Measurements from ENCODE around the gene CARD14.

The CARD14 gene

DNA sequence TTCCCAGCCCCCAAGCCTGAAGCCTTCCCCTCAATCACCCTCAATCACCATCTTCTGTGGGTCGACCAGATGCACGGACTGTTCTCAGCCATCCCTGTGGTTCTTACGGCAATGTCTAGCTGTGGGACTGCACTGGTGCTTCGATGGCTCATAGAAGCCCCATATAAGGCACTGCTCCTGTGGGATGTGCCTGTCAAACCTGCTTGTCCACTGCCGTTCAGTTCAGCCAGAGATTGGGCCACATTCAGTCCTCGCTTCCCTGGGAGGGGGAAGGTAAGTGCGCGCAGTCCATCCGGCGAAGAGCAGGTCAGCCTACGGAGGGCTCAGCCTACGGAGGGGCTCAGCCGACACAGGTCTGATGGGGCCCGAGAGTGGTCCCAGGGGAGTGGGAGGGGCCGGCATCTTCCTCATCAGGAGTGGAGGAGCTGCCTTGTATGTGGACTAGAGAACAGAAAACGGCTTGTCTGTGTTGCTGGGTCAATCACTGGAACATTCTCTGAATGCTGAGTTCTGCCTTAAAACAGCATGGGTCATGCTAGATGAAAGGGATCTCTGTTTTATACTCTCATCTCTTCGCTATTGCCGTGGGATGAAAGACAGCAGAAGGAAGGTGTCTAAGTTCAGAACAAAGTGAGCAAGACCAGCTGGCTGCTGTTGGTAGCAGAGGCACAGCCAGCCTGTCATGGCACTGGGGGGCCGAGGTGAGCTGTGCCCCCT lies at the start of gene CARD14:
TSS of gene CARD14 (plus strand) at position 247 of the 717 bp plus-strand sequence. CDS start 11,409 bp downstream, outside the sequence.
- no peak for DNase-seq (ENCODE audit: low spot score)

DNA sequence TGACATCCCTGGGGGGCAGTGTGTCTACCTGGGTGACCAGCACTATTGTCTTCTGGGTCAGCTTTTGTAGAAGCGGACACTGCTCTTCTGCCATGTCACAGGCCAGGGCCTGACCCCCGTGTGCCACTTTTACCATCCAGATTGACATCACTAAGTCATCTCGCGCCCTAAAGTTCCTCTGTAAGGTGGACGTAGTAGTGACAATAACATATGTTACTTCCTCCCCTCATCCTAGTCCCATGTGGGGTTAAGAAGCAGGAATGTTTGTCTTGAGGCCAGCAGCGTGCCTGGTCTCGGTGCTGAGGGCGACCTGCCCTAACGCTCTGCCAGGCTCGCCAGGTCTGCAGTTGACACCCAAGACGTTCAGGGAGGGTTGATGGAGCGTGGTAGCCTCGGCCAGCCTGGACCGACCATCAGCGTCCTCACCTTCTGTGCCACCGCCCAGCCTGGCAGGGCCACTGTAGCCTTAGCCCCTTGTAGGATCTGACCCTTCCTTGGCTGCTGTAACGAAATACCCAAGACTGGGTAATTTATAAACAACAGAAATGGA lies 47.7 kb upstream of the CARD14 start:
- no peak for DNase-seq (ENCODE audit: low spot score)

DNA sequence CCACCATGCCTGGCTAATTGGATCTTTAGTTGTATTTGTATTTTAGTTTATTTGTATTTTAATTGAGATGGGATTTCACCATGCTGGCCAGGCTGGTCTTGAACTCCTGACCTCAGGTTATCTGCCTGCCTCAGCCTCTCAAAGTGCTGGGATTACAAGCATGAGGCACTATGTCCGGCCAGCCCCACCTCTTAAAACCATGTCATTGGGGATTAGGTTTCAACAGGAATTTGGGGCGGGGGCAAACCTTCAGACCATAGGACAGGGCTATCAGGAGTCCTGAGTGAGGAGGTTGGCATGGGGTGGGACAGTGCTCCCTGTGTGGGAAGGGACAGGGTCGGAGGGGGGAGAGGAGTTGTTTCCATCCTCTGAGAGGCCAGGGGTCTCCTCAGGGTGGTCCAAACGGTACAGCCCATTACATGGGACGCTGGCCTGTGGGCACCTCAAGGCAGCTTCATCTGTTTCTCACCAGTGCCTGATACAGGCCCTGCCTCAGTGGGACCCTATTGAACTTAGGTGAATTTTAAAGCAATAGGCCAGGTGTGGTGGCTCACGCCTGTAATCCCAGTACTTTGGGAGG lies 46.8 kb upstream of the CARD14 start:
- DNase-seq (ENCODE audit: low spot score), result no peak

DNA sequence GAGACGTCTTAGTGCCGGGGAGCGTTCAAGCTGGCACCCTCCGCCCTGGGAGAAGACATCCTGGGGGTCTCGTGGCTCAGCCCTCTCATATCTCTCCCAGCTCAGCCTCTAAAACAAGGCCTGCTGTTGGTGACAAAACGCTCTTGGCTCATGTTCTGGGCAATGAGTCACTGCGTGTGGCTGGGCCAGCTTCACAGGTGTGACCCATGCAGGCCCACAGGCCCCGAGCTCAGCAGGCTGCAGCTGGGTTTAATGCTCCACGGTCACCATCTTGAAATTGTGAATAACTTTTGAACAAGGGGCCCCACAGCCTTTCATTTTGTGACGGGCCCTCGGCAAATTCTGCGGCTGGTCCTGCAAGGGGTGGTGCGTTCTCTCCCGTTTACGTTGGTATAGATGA lies 46.0 kb upstream of the CARD14 start:
- DNase-seq (ENCODE audit: low spot score), result no peak

DNA sequence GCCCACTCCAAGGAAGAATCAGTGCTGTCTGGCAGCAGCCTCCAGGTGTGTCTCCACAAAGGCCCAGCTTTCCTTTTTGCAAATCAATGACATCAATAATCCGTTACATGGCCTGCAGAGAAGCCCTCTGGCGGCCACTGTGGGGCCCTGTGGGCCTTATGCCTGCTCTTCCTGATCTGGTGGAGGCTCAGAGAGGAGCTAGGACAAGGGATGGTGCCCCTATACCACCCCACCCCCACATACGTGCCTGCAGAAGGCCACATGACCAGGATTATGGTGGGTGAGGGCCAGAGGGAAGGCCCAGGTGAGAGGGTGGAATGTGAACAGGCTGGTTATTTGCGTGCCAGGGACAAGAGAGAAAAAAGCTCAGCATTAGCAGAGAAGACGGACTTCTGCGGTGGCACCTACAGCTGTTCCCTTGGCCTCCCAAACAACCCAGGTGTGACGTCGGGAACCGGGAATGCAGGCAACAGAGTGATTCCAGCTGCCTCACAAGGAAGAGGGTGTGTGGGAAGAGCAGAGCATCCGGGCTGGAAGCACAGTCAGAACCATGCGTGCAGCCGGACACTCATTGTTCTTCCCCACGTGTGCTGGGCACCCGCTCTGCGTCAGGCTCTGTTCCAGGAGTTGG lies 45.4 kb upstream of the CARD14 start:
- DNase-seq (ENCODE audit: low spot score), result no peak

DNA sequence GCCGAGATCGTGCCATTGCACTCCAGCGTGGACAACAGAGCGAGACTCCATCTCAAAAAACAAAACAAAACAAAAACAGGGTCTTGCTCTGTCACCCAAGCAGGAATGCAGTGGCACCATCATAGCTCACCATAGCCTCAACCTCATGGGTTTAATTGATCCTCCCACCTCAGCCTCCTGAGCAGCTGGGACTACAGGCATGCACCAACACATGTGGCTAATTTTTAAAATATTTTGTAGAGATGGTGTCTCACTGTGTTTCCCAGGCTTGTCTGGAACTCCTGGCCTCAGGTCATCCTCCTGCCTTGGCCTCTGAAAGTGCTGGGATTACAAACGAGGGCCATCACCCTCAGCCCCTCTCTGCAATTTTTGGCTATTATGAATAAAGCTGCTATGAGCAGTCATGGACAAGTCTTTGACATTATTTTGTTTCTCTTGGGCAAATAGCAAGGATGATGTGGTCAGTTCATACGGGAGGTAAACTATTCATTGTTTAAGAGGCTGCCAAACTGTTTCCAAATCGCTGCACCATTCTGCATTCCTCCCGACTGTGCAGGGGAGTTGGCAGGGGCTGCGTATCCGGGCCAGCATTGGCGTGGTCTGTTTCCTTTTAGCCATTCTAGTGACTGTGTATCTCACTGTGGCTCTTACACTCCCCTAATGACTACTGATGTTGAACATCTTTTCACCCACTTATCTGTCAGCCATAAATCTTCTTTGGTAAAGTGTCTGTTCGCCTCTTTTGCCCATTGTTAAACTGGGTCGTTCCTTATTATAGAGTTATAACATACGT lies 44.0 kb upstream of the CARD14 start:
- DNase-seq (ENCODE audit: low spot score), result no peak

DNA sequence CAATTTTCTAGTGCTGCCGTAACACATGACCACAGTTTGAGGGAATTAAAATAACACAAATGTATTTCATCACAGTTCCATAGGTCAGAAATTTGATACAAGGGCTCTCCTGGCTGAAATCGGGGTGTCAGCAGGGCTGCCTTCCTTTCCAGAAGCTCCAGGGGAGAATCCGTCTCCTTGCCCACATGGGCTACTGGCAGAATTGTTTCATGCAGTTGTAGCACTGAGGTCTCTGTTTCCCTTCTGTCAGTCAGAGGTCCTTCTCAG lies 43.4 kb upstream of the CARD14 start:
- DNase-seq (ENCODE audit: low spot score), result no peak

DNA sequence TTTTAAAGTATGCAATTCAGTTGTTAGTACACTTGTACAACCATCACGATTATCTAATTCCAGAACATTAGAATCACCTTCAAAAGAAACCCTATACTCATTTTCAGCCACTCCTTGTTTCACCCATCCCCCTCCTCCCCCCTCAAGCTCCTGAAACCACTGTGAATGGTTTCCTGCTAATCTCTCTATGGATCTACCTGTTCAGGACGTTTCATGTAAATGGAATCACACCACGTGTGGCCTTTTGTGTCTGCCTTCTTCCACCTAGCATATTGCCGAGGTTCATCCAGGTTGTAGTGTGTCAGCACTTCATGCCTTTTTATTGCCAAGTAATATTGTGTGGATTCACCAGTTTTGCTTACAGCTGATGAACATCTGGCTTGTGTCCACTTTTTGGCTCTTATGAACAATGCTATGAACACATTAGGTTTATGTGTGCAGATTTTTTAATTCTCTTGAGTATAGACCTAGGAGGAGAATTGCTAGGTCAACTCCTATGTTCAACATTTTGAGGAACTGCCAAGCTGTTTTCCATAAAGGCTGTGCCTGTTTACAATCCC lies 40.7 kb upstream of the CARD14 start:
- no peak for DNase-seq (ENCODE audit: low spot score)

DNA sequence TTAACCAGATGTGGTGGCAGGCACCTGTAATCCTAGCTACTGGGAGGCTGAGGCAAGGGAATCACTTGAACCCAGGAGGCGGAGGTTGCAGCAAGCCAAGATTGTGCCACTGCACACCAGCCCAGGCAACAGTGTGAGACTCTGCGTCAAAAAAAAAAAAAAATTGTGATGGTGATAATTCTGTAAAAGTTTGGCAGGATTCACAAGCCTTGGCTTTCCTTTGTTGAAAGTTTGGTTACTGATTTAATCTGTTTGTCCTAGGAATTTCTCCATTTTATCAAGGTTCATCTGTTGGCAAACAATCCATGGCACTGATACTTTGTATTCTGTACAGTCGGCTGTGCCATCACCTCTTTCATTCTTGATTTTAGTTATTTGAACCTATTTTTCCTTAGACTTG lies 38.8 kb upstream of the CARD14 start:
- DNase-seq (ENCODE audit: low spot score), result no peak

DNA sequence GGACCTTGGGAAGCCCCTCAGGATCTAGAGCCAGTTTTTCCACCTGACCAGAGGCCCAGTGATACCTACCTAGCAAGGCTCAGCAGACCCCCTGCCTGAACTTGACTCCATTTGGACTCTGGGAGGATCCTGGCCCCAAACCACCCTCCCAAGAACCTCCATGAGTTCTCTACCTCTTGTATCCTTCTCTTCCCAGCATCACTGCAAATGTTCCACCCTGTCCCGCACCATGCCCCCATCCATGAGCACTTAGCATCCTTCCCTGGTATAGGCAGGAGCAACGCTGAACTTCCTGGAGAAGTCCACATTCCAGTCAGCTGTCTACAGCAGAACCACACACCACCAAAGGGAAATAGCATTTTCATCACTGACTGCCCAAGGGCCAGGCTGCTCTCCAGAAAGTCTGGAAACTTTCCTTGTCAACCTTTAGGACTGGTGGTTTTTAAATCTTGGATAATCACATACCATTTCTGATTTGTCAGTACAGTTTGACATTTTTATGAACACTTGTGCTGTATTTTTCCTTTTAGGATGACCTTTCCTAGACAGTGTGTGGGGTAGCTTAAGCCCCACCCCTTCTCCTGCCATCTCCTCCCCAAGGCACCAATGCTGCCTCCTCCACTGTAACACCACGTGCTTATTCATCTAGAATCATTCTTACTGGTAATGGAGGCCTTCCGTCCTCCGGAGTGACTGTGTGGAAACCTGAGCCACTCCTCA lies 36.8 kb upstream of the CARD14 start:
- no peak for DNase-seq (ENCODE audit: low spot score)

DNA sequence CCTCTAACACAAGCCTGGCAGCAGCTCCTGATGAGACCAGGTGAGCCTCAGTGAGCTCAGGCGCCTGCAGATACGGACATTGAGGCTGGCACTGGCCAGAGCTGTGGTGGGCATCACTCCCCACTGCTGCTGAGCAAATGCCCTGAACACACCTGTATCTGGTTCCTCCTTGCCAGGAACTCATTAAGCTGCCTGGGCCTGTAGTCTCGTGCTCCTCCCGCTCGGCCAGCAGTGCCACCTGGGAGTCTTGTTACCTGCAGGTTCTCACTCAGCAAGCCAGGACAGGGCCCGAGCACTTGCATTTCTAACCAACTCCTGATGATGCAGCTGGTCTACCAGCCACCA lies 36.2 kb upstream of the CARD14 start:
- DNase-seq (ENCODE audit: low spot score), result no peak

DNA sequence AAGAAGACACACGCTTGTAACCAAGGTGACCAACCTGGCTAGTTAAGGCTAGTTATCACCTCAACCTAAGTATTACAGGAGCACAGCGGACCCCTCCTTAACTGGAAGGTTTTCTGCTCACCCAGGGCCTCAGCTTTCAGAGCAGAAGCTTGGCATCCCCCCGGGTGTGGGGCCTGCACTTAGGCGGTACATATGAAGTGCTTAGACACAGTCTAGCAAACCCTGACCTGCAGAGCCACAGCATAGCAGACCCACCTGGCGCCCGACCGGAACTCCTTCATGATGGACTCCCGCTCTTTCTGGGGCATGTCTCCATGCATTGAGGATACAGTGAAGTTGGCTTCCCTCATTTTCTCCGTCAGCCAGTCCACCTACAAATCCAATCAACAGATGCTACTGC lies 32.7 kb upstream of the CARD14 start:
- DNase-seq (ENCODE audit: low spot score), result no peak

DNA sequence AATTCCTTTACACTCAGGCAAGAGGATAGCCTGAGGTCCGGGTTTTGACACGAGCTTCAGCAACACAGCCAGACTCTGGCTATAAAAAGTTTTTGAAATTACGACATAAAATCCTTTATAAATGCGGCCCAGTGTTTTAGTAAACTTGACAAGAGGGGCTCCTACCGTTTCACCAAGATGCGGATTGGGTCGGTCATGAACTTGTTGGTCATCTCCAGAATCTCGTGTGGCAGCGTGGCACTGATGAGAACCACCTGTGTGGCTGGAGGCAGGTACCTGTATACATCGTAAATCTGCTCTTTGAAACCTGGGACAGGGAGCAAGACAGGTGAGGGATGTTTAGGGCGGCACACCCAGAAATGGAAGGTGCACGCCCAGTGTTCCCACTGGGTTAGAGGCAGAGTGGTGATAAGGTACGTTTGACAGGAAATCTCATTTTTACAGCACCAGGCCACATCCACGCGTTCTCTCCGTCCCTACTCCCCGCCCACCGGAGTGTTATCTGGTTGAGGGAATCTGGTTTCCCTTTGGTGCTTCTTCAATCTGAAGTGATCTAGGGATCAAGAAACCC lies 30.9 kb upstream of the CARD14 start:
- DNase-seq (ENCODE audit: low spot score), result no peak

DNA sequence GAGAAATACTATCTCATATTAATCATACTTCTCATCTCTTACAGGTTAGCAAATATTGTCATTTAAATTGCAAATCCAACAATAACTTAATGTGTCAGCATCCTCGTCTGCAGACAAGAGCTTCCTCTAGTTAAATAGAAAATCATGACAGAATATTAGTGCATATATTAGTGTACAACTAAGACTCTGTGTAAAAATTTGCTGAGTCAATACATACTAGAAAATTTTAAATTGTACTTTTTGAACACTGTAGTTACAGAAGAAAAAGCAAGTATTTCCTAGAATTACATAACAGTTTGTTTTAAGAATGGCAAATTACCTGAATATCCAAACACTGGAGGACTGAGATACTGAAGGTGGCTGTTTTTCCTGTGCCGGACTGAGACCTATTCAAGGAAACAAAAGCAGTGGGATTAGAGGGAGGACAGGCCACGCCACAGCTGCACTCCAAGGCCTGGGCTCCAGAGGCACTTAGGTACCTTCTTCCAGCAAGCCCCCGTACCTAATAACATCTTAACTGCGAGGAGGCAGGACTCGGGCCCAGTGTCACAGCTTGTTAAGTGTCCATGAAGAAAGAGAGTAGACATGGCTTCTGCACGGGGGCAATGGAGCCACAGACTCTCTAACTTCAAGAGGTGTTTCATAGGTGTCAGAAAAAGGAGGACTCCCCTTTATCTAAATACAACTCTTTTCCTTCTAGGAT lies 28.2 kb upstream of the CARD14 start:
- no peak for DNase-seq (ENCODE audit: low spot score)

DNA sequence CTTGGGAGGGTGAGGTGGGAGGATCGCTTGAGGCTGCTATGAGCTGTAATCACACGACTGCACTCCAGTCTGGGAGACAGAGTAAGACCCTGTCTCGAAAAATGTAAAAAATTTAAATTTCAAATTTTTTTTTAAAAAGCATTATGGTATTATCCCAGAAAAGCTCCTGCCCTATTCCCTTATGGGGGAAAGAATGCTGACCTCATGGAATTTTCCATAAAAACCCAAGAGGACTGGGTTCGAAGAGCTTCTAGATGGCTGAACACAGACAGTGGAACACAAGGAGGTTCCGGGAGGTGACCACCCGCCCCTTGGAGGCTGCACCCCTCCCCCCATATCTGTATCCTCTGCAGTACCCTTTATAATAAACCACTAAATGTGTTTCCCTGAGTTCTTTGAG lies 26.9 kb upstream of the CARD14 start:
- no peak for DNase-seq (ENCODE audit: low spot score)

DNA sequence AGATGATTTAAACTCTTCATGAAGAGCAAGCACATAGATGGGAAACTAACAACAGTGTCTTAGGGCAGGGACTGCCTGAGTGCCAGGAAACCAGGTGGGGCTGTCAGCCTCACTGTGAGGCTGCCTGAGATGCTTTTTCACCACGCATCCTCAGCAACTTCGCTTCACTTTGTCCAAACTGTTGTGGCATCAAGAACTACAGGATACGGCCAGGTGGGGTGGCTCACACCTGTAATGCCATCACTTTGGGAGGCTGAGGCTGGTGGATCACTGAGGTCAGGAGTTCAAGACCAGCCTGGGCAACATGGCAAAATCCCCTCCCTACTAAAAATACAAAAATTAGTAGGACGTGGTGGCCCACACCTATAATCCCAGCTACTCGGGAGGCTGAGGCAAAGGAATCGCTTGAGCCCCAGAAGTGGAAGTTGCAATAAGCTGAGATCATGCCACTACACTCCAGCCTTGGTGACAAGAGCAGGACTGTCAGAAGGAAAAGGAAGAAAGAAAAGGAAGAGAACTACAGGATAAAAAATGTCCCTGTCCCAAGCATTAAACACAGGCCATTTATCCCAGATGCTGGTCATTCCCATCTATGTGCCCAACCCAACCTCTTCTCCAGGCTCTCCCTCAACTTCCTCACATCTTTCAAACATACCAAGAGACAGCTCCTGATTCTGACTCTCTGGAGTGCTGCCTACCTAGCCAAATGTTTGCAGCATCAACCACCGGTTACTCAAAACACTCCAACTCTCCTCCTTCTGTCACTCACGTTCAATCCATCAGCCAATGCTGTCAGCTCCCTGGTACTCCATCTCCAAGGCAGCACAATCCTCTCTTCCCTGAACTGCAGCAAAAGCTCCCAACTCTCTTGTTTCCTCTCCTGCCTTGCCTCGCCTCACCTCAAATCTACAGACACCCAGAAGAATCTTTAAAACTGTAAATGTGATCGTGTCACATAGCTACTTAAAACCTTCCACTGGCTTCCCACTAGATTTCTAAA lies 24.5 kb upstream of the CARD14 start:
- no peak for DNase-seq (ENCODE audit: low spot score)

DNA sequence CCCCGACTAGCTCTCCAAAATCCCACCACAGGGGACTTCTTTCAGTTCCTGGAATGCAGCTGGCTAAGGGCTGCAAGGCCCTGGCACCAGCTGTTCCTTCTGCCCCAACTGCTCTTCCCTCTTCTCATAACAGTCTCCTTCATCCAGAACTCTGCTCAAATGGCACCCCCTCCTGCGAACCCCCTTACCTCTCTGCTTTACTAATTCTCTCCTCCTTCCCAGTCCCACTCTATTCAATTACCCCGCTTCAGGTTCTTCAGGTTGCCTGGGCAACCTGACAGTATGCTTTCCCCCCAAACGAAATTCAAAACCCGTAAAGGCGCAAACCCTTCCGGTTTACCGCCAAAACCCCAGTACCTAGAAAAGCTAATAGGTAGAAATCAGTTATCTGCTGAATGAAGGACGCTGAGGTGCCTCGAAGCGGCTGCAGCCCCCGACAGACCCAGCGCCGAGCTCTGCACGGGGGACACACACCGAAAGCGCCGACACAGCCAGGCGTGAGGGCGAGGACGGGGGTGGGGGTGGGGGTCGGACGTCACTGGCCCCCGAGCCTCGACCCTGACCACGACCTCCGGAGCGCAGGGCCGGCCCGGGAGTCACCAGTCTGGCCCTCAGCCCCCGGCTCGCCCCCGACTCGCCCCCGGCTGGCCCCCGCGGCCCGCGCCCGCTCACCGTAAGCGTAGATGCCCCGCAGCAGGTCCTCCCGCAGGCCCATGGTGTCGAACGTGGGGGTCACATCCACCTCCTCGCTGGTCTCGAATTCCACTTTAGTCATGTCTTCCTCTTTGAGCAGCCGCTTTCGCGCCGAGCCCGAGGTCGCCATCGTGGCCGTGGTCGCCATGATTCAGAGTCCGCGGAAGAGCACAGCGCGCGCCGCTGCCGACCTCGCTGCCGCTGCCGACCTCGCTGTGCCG lies 23.5 kb upstream of the CARD14 start:
- DNase-seq (ENCODE audit: low spot score), result peak; percentile 20

DNA sequence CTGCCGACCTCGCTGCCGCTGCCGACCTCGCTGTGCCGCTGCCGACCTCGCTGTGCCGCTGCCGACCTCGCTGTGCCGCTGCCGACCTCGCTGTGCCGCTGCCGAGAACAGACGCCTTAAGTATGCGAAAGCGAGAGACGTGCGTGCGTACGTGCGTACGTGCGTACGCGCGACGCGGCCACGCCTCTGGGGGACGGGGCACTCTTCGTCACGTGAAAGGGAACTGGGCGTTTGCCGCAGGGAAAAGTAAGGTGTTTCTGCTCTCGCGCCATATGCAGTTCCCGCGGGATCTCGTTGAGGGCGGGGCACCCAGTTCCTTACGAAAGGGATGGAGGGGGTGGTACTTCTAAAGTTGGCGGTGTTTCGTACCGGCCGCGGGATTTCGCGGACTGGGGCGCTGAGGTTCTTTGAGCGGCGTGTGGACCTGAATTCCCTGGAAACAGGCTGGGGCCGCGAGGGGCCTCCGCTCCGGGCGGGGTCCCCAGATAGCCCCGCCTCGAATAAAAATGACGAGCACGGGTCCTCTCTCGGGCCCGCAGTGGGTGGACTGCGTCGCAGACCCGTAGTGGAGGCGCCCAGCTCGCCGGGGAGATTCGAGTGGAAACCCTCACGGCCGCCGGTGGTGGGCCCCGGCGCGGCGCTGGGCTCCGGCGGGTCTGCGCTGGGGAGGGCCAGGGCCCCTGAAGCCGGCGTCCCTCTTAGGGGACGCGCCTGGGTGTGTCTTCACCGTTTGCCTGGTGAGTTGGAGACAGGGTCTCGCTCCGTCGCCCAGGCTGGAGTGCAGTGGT lies 22.6 kb upstream of the CARD14 start, which contains the start of gene EIF4A3:
TSS of gene EIF4A3 (minus strand) at position 94 of the 788 bp plus-strand sequence. CDS start 167 bp downstream, outside the sequence.
- DNase-seq (ENCODE audit: low spot score), result peak; percentile 97

All from CD4-positive, alpha-beta T cell treated with Interleukin-15 for 4 hours (primary cell).